Transverse colon (tissue), 4 donors: ENCODE data around the gene TMPRSS9.

Experiments
- CTCF ChIP-seq, 5 experiments: fragments of 200-600 bp in 3 of 5; fragments of 450-650 bp in 2 of 5; sonication (generic) in 3 of 5; IDR thresholded peaks; 1 replicate in 2 of 5; 2 replicates in 3 of 5; pipeline ENCODE4 v1.5.1; 2016 to 2017; ENCODE audit warnings: antibody characterized with exemption in 5 of 5, inconsistent platforms in 3 of 5, mild to moderate bottlenecking in 2 of 5, moderate library complexity in 1 of 5
- EP300 ChIP-seq: sonication (generic); formaldehyde crosslinking; IDR thresholded peaks from one replicate; pipeline ENCODE4 v1.6.1; 2017; ENCODE audit warnings: antibody characterized with exemption, low read depth
- POLR2A ChIP-seq: fragments of 450-650 bp; IDR thresholded peaks from one replicate; pipeline ENCODE4 v1.6.1; 2016; ENCODE audit warnings: antibody characterized with exemption, mild to moderate bottlenecking, moderate library complexity
- POLR2AphosphoS5 ChIP-seq, 3 donors: sonication (generic); formaldehyde crosslinking; IDR thresholded peaks; one replicate each; pipeline ENCODE4 v1.6.1; 2016; ENCODE audit warnings: antibody characterized with exemption in 3 of 3

GRCh38 chr19:2323707-2324106 is 36.4 kb upstream of the TMPRSS9 start:
- TF ChIP-seq CTCF (IDR thresholded peaks at IDR 0.05) (no peak), POLR2AphosphoS5 (IDR thresholded peaks at IDR 0.05) (no peak), POLR2A (no peak), EP300 (no peak)
